ENCODE data around the gene TBCD. TPM values are rescaled to one million over a fixed set of nuclear protein-coding genes. Genes with fewer than 3 reads are reported as not detected.
"Not testable (repeated sequence)": the region's sequence is repeated elsewhere in the genome, so short reads cannot be mapped to it uniquely, and the experiment has no call there.

TBCD gene
- total RNA-seq, 2 donors from 2014 or later = 64.0 to 123 TPM

GRCh38 chr17:82767041-82767754 lies 15.3 kb downstream of the TBCD start:
- Histone ChIP-seq H3K4me1 (replicated peaks) (no peaks in the 10 kb centered on the region), H3K36me3 (no peaks in the 10 kb centered on the region), H3K9me3 (no peaks in the 10 kb centered on the region), H3K4me3 (no peak overlapping the region), H3K27ac (no peak overlapping the region), H3K27me3 (replicated peaks; ENCODE audit: insufficient read depth) (no peaks in the 10 kb centered on the region)
- 73% methylated on average over 24 of the region's 24 CpGs for WGBS
- TF ChIP-seq, protein P1, sequence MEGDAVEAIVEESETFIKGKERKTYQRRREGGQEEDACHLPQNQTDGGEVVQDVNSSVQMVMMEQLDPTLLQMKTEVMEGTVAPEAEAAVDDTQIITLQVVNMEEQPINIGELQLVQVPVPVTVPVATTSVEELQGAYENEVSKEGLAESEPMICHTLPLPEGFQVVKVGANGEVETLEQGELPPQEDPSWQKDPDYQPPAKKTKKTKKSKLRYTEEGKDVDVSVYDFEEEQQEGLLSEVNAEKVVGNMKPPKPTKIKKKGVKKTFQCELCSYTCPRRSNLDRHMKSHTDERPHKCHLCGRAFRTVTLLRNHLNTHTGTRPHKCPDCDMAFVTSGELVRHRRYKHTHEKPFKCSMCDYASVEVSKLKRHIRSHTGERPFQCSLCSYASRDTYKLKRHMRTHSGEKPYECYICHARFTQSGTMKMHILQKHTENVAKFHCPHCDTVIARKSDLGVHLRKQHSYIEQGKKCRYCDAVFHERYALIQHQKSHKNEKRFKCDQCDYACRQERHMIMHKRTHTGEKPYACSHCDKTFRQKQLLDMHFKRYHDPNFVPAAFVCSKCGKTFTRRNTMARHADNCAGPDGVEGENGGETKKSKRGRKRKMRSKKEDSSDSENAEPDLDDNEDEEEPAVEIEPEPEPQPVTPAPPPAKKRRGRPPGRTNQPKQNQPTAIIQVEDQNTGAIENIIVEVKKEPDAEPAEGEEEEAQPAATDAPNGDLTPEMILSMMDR (IDR thresholded peaks at IDR 0.05) = peak in 3 of 4 experiments; percentile 55 to 67 (median 55)
- TF ChIP-seq POLR2AphosphoS5 (IDR thresholded peaks at IDR 0.05) = no peak
- intact Hi-C loops (cut with DNase I) = no loop called here
- peak; percentile 45 for DNase-seq (ENCODE audit: low spot score)

DNA sequence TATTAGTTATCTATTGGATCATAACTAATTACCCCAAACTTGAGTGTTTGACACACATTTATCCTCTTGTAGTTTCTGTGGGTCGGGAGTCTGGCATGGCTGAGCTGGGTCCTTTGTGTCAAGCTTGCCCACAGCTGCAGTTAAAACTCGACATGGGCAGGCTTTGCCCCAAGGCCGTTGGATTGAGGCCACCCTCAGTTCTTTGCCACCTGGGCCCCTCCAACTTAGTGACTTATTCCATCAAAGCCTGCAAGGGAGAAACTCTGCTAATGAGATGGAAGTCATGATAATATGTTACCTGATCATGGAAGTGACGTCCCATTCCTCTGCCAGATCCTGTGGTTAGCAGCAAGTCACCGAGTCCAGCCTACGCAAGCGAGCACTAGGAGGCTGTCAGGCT lies 17.2 kb downstream of the TBCD start:
- DNase-seq (ENCODE audit: low spot score) = no peak
- TF ChIP-seq POLR2AphosphoS5 (IDR thresholded peaks at IDR 0.05) = no peak
- TF ChIP-seq, protein P1 (IDR thresholded peaks at IDR 0.05) = no peak
- H3K36me3 ChIP-seq = no peaks in the 10 kb centered on the region
- no peaks in the 10 kb centered on the region for H3K9me3 ChIP-seq
- no peak overlapping the region for H3K27ac ChIP-seq
- intact Hi-C loops (cut with DNase I) = no loop called here
- 89% methylated on average over 7 of the region's 7 CpGs for WGBS
- H3K27me3 ChIP-seq (replicated peaks; ENCODE audit: insufficient read depth) = no peaks in the 10 kb centered on the region
- H3K4me1 ChIP-seq (replicated peaks) = no peaks in the 10 kb centered on the region
- H3K4me3 ChIP-seq = no peak overlapping the region

GRCh38 chr17:82772026-82772425 lies 20.2 kb downstream of the TBCD start:
- TF ChIP-seq POLR2AphosphoS5 (IDR thresholded peaks at IDR 0.05) (peak; percentile 86), POLR2A (IDR thresholded peaks at IDR 0.05) (no peak)
- TF ChIP-seq, protein P1 (IDR thresholded peaks at IDR 0.05) = no peak
- Histone ChIP-seq H3K27me3 (replicated peaks; ENCODE audit: insufficient read depth) (no peaks in the 10 kb centered on the region), H3K36me3 (no peaks in the 10 kb centered on the region), H3K9me3 (no peaks in the 10 kb centered on the region), H3K27ac (peak overlapping the region in 1 of 2 donors; percentile 15), H3K4me3 (no peak overlapping the region), H3K4me1 (replicated peaks) (no peaks in the 10 kb centered on the region)
- intact Hi-C loops (cut with DNase I) = loop anchor here (10.0 kb wide), 1 partner anchor 417 kb away; the partner anchor contains the start of gene TEX19
- DNase-seq (ENCODE audit: low spot score) = peak; percentile 54
- WGBS = 64% methylated on average over 3 of the region's 3 CpGs

- 74% methylated on average over 19 of the region's 19 CpGs for WGBS
- not testable (repeated sequence) for H3K4me1 ChIP-seq (replicated peaks); H3K4me3 ChIP-seq; DNase-seq (ENCODE audit: low spot score); H3K27ac ChIP-seq; H3K9me3 ChIP-seq; H3K36me3 ChIP-seq; H3K27me3 ChIP-seq (replicated peaks; ENCODE audit: insufficient read depth)
- intact Hi-C loops (cut with DNase I) = loop anchor here (10.0 kb wide), 1 partner anchor 420 kb away; the partner anchor contains the start of gene TEX19
Observed at GRCh38 chr17:82774456-82774855, 22.6 kb downstream of the TBCD start.

- Histone ChIP-seq H3K4me3 (peak overlapping the region in 1 of 2 donors; percentile 7), H3K36me3 (no peaks in the 10 kb centered on the region), H3K27me3 (replicated peaks; ENCODE audit: insufficient read depth) (no peaks in the 10 kb centered on the region), H3K27ac (no peak overlapping the region), H3K9me3 (no peaks in the 10 kb centered on the region), H3K4me1 (replicated peaks) (no peaks in the 10 kb centered on the region)
- 35% methylated on average over 34 of the region's 34 CpGs for WGBS
- DNase-seq (ENCODE audit: low spot score) = peak; percentile 70
- TF ChIP-seq, protein P1 (IDR thresholded peaks at IDR 0.05) = peak; percentile 66 to 89 (median 82)
- TF ChIP-seq POLR2A (IDR thresholded peaks at IDR 0.05) (no peak), POLR2AphosphoS5 (IDR thresholded peaks at IDR 0.05) (peak; percentile 24)
- intact Hi-C loops (cut with DNase I) = loop anchor here (5.0 to 10.0 kb wide), 2 partner anchors 108 to 420 kb away; partner anchors contain the start of gene TEX19
Observed at GRCh38 chr17:82775001-82775823, 23.3 kb downstream of the TBCD start.
